ENCODE results near the gene TEX52. TPM values are rescaled to one million over a fixed set of nuclear protein-coding genes. Genes with fewer than 3 reads are reported as not detected.

The TEX52 gene
- total RNA-seq, result not detected in 2 replicates

DNA sequence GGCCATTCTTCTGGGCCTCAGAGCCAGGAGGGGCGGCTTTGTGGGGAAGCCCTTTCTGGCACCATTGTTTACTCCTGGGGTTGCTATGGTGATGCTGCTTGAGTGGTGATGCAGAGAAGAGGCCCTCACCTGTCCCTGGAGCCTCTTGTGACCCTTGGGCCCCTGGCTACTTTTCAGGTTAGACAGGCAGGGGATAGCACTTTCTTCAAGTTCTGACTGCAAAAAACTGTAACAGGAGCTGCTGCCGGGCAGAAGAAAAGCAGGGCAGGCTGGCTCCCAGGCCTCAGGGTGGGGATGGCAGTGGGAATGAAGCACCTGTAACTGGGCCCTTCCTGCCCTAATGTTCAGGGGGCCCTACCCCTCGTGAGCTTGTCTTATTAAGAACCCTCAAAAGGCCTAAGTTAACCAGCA, at the start of gene TEX52:
Gene TEX52 (minus strand): TSS at position 19 of the 411 bp plus-strand sequence. CDS start 13 bp downstream, at position 6.
- H3K4me3 ChIP-seq (ENCODE audit: low read depth, low read length), result no peak within 1 kb of the TSS
- TF ChIP-seq, protein P1, sequence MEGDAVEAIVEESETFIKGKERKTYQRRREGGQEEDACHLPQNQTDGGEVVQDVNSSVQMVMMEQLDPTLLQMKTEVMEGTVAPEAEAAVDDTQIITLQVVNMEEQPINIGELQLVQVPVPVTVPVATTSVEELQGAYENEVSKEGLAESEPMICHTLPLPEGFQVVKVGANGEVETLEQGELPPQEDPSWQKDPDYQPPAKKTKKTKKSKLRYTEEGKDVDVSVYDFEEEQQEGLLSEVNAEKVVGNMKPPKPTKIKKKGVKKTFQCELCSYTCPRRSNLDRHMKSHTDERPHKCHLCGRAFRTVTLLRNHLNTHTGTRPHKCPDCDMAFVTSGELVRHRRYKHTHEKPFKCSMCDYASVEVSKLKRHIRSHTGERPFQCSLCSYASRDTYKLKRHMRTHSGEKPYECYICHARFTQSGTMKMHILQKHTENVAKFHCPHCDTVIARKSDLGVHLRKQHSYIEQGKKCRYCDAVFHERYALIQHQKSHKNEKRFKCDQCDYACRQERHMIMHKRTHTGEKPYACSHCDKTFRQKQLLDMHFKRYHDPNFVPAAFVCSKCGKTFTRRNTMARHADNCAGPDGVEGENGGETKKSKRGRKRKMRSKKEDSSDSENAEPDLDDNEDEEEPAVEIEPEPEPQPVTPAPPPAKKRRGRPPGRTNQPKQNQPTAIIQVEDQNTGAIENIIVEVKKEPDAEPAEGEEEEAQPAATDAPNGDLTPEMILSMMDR (IDR thresholded peaks at IDR 0.05; ENCODE audit: insufficient read depth, low read depth, low read length), result no peak
- DNase-seq (ENCODE audit: low read depth), result no peak

DNA sequence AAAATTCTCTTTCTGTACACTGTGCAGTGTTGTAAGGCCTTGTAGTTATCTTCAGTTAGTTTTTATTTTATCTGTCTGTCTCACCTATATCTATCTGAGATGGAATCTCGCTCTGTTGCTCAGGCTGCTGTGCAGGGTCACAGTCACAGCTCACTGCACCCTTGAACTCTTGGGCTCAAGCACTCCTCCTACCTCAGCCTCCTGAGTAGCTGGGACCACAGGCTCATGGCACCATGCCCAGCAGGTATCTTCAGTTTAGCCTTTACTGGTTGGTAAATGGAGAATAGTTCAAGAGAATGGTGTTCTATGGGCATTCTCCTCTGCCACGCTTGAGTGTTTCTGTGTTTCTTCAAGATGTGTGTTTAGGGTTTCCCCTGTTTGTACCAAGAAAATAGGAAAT, 47.4 kb upstream of the TEX52 start:
- no peak for DNase-seq (ENCODE audit: low read depth)
- H3K4me3 ChIP-seq (ENCODE audit: low read depth, low read length), result no peak overlapping the region
- TF ChIP-seq, protein P1 (IDR thresholded peaks at IDR 0.05; ENCODE audit: insufficient read depth, low read depth, low read length), result no peak

DNA sequence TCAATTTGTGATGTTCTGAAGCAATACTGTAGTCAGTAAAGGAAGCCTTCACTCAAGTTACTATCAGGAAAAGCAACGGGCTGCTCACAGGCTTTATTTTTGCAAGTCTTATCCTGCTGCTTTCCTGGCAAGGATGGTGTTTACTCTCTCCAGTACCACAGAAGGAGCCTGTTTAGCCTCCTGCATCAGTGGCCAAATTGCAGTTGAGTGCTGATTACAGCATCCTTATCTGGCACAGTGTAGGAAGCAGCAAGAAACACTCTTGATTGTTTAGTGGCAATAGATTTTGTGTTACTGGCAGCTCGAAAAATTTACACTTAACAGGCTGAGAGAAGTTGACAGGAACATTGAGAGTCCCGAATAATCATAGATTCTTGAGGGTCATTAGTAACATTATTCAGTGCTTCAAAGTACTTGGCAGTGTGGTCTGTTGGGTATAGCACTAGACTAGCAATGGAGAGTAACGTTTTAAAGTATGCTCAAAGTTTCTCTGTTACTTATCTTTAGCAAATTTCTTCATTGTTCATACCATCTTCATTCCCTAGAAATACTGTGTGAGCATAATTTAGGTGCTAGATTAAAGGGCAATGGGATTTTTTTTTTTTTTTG, 45.5 kb upstream of the TEX52 start:
- H3K4me3 ChIP-seq (ENCODE audit: low read depth, low read length), result no peak overlapping the region
- peak; percentile 66 for DNase-seq (ENCODE audit: low read depth)
- TF ChIP-seq, protein P1 (IDR thresholded peaks at IDR 0.05; ENCODE audit: insufficient read depth, low read depth, low read length), result no peak

DNA sequence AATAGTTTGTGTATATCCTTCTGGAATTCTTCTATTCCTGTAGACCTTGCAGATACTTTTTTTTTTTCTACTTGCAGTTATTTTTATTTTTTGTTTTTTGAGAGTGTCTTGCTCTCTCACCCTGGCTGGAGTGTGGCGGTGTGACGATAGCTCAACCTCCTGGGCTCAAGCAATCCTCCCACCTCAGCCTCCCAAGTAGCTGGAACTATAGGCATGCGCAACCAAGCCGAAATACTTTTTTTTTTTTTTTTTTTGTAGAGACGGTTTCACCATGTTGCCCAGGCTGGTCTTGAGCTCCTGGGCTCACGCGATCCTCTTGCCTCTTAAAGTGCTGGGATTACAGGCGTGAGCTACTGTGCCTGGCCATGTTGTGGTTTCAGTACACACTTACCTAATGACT, 43.8 kb upstream of the TEX52 start:
- no peak overlapping the region for H3K4me3 ChIP-seq (ENCODE audit: low read depth, low read length)
- no peak for DNase-seq (ENCODE audit: low read depth)
- TF ChIP-seq, protein P1 (IDR thresholded peaks at IDR 0.05; ENCODE audit: insufficient read depth, low read depth, low read length), result no peak

DNA sequence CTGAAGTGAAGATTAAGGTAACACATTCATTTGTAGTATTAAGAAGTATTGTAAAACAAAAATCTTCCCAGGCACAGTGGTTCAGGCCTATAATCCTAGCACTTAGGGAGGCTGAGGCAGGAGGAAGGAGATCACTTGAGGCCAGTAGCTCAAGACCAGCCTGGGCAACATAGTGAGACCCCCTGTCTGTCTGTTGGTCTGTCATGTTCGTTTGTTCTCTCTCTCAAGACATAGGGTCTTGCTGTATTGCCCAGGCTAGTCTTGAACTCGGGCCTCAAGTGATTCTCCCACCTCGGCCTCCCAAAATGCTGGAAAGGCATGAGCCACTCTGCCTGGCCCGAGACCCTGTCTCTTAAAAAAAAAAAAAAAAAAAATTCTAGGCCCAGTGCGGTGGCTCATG, 40.6 kb upstream of the TEX52 start:
- no peak for DNase-seq (ENCODE audit: low read depth)
- TF ChIP-seq, protein P1 (IDR thresholded peaks at IDR 0.05; ENCODE audit: insufficient read depth, low read depth, low read length), result no peak
- no peak overlapping the region for H3K4me3 ChIP-seq (ENCODE audit: low read depth, low read length)

DNA sequence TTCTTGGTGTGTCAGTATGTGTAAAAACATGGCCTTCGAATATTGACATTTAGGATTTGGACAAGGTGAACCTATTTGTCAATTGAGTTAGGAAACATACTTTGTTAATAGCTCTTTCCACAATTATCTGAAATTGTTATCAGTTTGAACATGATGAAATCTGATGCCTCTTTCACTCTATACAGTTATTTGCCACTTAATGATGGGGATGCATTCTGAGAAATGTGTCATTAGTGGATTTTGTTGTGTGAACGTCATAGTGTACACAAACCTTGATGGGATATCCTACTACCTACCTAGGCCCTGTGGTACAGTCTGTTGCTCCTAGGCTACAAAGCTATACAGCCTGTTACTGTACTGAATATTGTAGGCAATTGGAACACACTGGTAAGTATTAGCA, 38.7 kb upstream of the TEX52 start:
- H3K4me3 ChIP-seq (ENCODE audit: low read depth, low read length), result no peak overlapping the region
- peak; percentile 39 for DNase-seq (ENCODE audit: low read depth)
- TF ChIP-seq, protein P1 (IDR thresholded peaks at IDR 0.05; ENCODE audit: insufficient read depth, low read depth, low read length), result no peak

DNA sequence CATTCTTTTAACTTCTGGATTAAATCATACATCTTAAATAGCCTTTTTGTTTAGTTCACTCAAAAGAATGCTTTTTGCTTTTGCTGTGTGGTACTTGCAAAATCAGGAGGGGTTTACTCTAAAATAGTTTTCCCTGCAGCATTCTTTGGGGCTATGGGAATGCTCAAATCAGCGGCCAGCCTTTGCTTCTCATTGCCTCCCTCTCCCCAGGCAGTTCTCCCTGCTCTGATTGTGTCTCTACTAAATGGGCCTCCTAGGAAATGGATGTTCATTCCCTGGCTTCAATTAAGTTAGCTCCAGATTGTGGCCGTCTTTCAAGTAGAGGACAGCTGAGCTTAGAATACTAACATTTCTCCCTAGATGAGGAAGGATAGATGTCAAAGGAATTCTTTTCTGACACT, 38.2 kb upstream of the TEX52 start:
- DNase-seq (ENCODE audit: low read depth), result peak; percentile 57
- TF ChIP-seq, protein P1 (IDR thresholded peaks at IDR 0.05; ENCODE audit: insufficient read depth, low read depth, low read length), result no peak
- no peak overlapping the region for H3K4me3 ChIP-seq (ENCODE audit: low read depth, low read length)

Measured in fibroblast of villous mesenchyme (primary cell).